Hippocampal formation (tissue), 2 donors: ENCODE measurements around the gene GCNT2.
"Not testable (repeated sequence)": the region's sequence is repeated elsewhere in the genome, so short reads cannot be mapped to it uniquely, and the experiment has no call there.

Source experiments
- DNase-seq, 2 donors: peaks; one replicate each; lab custom pipeline; 2025; lab: John Stamatoyannopoulos, UW

The GCNT2 gene

GRCh38 chr6:10610289-10610688 lies 89.1 kb downstream of the GCNT2 start:
- DNase-seq = no peak

- DNase-seq = no peak
Measured at GRCh38 chr6:10612161-10612560, 91.0 kb downstream of the GCNT2 start.

GRCh38 chr6:10613077-10613476 lies 91.9 kb downstream of the GCNT2 start:
- DNase-seq = no peak

GRCh38 chr6:10613723-10614122 lies 92.6 kb downstream of the GCNT2 start:
- no peak for DNase-seq

GRCh38 chr6:10615675-10616074 lies 94.5 kb downstream of the GCNT2 start:
- no peak for DNase-seq

GRCh38 chr6:10616266-10616665 lies 95.1 kb downstream of the GCNT2 start:
- not testable (repeated sequence) for DNase-seq

- DNase-seq = no peak
Measured at GRCh38 chr6:10617008-10617696, 96.0 kb downstream of the GCNT2 start.

- no peak for DNase-seq
Measured at GRCh38 chr6:10618409-10618808, 97.3 kb downstream of the GCNT2 start.

GRCh38 chr6:10621213-10621612 lies 100.1 kb downstream of the GCNT2 start:
- no peak for DNase-seq

GRCh38 chr6:10621847-10622246 lies 100.7 kb downstream of the GCNT2 start:
- no peak for DNase-seq

GRCh38 chr6:10624836-10625235 lies 103.7 kb downstream of the GCNT2 start:
- no peak for DNase-seq

GRCh38 chr6:10626154-10626741 lies 105.1 kb downstream of the GCNT2 start:
- no peak for DNase-seq

GRCh38 chr6:10627800-10628199 lies 106.6 kb downstream of the GCNT2 start:
- no peak for DNase-seq

- DNase-seq = no peak
Measured at GRCh38 chr6:10630178-10630577, 109.0 kb downstream of the GCNT2 start.

GRCh38 chr6:10633216-10633615 lies 112.1 kb downstream of the GCNT2 start:
- no peak for DNase-seq

GRCh38 chr6:10640412-10640811 lies 119.3 kb downstream of the GCNT2 start:
- DNase-seq = no peak

GRCh38 chr6:10641528-10641927 lies 120.4 kb downstream of the GCNT2 start:
- DNase-seq = no peak

- DNase-seq = no peak
Measured at GRCh38 chr6:10643201-10643651, 122.1 kb downstream of the GCNT2 start.

- no peak for DNase-seq
Measured at GRCh38 chr6:10644225-10644624, 123.1 kb downstream of the GCNT2 start.

- DNase-seq = no peak
Measured at GRCh38 chr6:10655508-10656055, 134.4 kb downstream of the GCNT2 start.

GRCh38 chr6:10658910-10659698 lies 138.0 kb downstream of the GCNT2 start:
- no peak for DNase-seq

GRCh38 chr6:10659699-10660348 lies 138.7 kb downstream of the GCNT2 start:
- no peak for DNase-seq
